GM12892 (cell line): ENCODE measurements around the gene CSNK1E.

Experiments
- POLR2A ChIP-seq: IDR thresholded peaks from 2 replicates; pipeline ENCODE4 v1.6.1; 2011; ENCODE audit warnings: low read depth, low read length, control low read depth
- POLR2AphosphoS5 ChIP-seq: IDR thresholded peaks from 2 replicates; pipeline ENCODE4 v1.6.1; 2011; ENCODE audit warnings: low read depth, low read length, control low read depth
- TAF1 ChIP-seq: IDR thresholded peaks from 2 replicates; pipeline ENCODE4 v1.6.1; 2011; ENCODE audit warnings: low read depth, mild to moderate bottlenecking, control low read depth, low read length, borderline replicate concordance

GRCh38 chr22:38350444-38351359, 33.5 kb upstream of the CSNK1E start:
- TF ChIP-seq POLR2AphosphoS5 (no peak), POLR2A (no peak), TAF1 (no peak)
